SK-MEL-5 (cell line): Measurements from ENCODE around the gene PRSS21. TPM values are rescaled to one million over a fixed set of nuclear protein-coding genes. Genes with fewer than 3 reads are reported as not detected.
A peak's percentile ranks its signal among the peaks of the same experiment; 100 is the strongest.

Experiments used
- DNase-seq: peaks from one replicate; pipeline ENCODE4 v3.0.0-alpha.2; 2016; ENCODE audit warnings: low read depth, low spot score
- in situ Hi-C: cut with HindIII; loops from 2 replicates; pipeline ENCODE4 v1.10.0; 2016; ENCODE audit warnings: low sequenced_read_pairs, high pct_unique_total_duplicates, low pct_unique_long_range_greater_than_20kb
- total RNA-seq: library from RNA; depleted of rRNA; stranded (reverse); fragments of >200 nt; shearing (Covaris generic); gene quantifications from 2 replicates; pipeline ENCODE4 v1.2.3, GENCODE V29; 2014

PRSS21 gene
- total RNA-seq, 1 experiment from 2014 or later: not detected

- DNase-seq: no peak
- in situ Hi-C loops: no loop called here
Observed at GRCh38 chr16:2795395-2796143, 21.5 kb upstream of the PRSS21 start.

GRCh38 chr16:2798723-2799204 lies 18.3 kb upstream of the PRSS21 start:
- no peak for DNase-seq
- in situ Hi-C loops: no loop called here

- no peak for DNase-seq
Observed at GRCh38 chr16:2799205-2799858, 17.7 kb upstream of the PRSS21 start.

GRCh38 chr16:2799859-2800226 lies 17.2 kb upstream of the PRSS21 start:
- in situ Hi-C loops: no loop called here
- peak; percentile 60 for DNase-seq

More at GRCh38 chr16:2799205-2799858, 17.7 kb upstream of the PRSS21 start:
- in situ Hi-C loops: no loop called here

GRCh38 chr16:2803545-2804195 lies 13.4 kb upstream of the PRSS21 start:
- in situ Hi-C loops: no loop called here
- DNase-seq: no peak

- DNase-seq: no peak
- in situ Hi-C loops: no loop called here
Observed at GRCh38 chr16:2804728-2805127, 12.3 kb upstream of the PRSS21 start.

GRCh38 chr16:2806286-2806685 lies 10.8 kb upstream of the PRSS21 start:
- no peak for DNase-seq
- in situ Hi-C loops: no loop called here

GRCh38 chr16:2808181-2808580 lies 8.9 kb upstream of the PRSS21 start:
- no peak for DNase-seq
- in situ Hi-C loops: no loop called here

- in situ Hi-C loops: no loop called here
- DNase-seq: no peak
Observed at GRCh38 chr16:2809149-2809760, 7.8 kb upstream of the PRSS21 start.

- DNase-seq: no peak
- in situ Hi-C loops: no loop called here
Observed at GRCh38 chr16:2810651-2811050, 6.4 kb upstream of the PRSS21 start.

GRCh38 chr16:2811703-2812471 lies 5.2 kb upstream of the PRSS21 start:
- no peak for DNase-seq
- in situ Hi-C loops: no loop called here

- no peak for DNase-seq
- in situ Hi-C loops: no loop called here
Observed at GRCh38 chr16:2813771-2814221, 3.2 kb upstream of the PRSS21 start.

GRCh38 chr16:2814551-2815298 lies 2.3 kb upstream of the PRSS21 start:
- in situ Hi-C loops: no loop called here

GRCh38 chr16:2815299-2815771 lies 1.7 kb upstream of the PRSS21 start:
- in situ Hi-C loops: no loop called here
- DNase-seq: no peak

More at GRCh38 chr16:2814551-2815298, 2.3 kb upstream of the PRSS21 start:
- peak; percentile 43 for DNase-seq

GRCh38 chr16:2817340-2818271 lies 569 bp downstream of the PRSS21 start:
- no peak for DNase-seq
- in situ Hi-C loops: no loop called here
